GM06990 (cell line): ENCODE results near the gene DHCR7.

Experiments
- DNase-seq: peaks from one replicate; pipeline ENCODE4 v3.0.0-alpha.2; 2011; ENCODE audit not compliant: insufficient read length; ENCODE audit errors: extremely low read depth
- H3K27me3 ChIP-seq: replicated peaks from 2 replicates; pipeline ENCODE4 v1.6.0; 2011; ENCODE audit warnings: low read length; ENCODE audit not compliant: control insufficient read depth, insufficient read depth
- H3K36me3 ChIP-seq: 2 replicates; pipeline ENCODE4 v1.5.1; 2011; ENCODE audit warnings: low read length; ENCODE audit not compliant: control insufficient read depth, insufficient read depth
- H3K4me3 ChIP-seq: replicated peaks from 2 replicates; pipeline ENCODE4 v1.5.1; 2011; ENCODE audit warnings: low read depth, mild to moderate bottlenecking, control low read depth, low read length
- TF ChIP-seq, protein P1 (sequence below): IDR thresholded peaks from 2 replicates; pipeline ENCODE4 v1.5.1; 2011; ENCODE audit warnings: low read length, control low read depth, mild to moderate bottlenecking, inconsistent platforms; ENCODE audit not compliant: insufficient read depth, poor library complexity, severe bottlenecking

Gene DHCR7

DNA sequence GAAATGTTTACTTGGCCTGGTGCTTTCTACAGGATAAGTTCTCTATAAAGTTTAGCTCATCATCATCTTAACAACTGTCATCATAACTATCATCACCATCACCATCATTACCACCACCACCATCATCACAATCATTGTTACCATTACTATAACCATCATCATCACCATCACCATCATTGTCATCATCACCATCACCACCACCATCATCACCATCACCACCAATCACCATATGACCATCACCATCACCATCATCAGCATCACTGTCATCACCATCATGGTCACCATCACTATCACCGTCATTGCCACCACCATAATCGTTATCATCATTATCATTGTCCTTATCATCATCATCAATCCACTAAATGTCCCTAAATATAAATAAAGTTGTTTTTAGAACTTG, 54.9 kb downstream of the DHCR7 start:
- no peak overlapping the region for H3K4me3 ChIP-seq

DNA sequence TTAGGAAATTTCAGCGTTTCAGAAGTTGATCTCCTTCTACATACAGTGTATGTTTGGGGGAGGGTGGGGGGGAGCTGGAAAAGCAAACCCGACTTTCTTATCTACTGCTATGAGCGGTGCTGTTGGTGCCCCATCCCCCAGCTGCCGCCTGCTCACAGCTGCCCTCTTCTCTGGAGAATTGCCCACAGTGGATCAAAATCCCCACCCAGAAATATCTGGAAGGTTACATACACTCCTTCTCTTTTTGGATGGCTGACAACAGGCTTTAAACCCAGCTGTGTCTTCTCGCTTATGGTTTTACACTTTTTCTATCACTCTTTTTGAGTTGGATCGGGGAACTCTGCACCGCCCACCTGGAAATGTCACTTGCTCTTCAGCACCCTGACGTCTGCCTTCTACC, 56.4 kb downstream of the DHCR7 start:
- no peak for DNase-seq
- Histone ChIP-seq H3K27me3 (peaks cover 1% of the 10 kb centered on the region; the same call in 1 of the 2 replicates), H3K4me3 (no peak overlapping the region), H3K36me3 (no peaks in the 10 kb centered on the region)
- TF ChIP-seq, protein P1, sequence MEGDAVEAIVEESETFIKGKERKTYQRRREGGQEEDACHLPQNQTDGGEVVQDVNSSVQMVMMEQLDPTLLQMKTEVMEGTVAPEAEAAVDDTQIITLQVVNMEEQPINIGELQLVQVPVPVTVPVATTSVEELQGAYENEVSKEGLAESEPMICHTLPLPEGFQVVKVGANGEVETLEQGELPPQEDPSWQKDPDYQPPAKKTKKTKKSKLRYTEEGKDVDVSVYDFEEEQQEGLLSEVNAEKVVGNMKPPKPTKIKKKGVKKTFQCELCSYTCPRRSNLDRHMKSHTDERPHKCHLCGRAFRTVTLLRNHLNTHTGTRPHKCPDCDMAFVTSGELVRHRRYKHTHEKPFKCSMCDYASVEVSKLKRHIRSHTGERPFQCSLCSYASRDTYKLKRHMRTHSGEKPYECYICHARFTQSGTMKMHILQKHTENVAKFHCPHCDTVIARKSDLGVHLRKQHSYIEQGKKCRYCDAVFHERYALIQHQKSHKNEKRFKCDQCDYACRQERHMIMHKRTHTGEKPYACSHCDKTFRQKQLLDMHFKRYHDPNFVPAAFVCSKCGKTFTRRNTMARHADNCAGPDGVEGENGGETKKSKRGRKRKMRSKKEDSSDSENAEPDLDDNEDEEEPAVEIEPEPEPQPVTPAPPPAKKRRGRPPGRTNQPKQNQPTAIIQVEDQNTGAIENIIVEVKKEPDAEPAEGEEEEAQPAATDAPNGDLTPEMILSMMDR, result no peak

More for the DNA sequence above, 54.9 kb downstream of the DHCR7 start:
- Histone ChIP-seq H3K36me3 (no peaks in the 10 kb centered on the region), H3K27me3 (peaks cover under 1% of the 10 kb centered on the region; the same call in 1 of the 2 replicates)
- TF ChIP-seq, protein P1, result no peak
- no peak for DNase-seq

DNA sequence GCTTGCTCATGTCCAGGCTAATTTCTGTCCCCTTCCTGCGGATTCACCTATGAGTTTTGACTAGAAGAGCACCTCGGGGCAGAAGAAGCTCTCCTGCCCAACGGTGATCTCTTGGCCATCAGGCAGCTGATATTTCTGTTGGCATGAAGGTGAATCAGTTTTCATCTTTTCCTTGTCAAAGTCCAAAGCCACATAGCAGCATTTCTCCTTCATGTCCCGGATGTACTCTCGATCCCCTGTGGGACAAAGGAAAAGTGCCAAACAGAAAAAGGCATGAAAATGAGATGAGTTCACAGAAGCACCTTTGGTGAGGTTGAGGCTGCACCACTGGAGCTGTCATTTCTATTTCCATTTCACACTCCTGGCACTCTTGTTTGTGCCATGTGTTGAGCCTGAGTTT, 56.8 kb downstream of the DHCR7 start:
- no peak overlapping the region for H3K4me3 ChIP-seq
- TF ChIP-seq, protein P1, result no peak
- DNase-seq, result no peak
- peaks cover 1% of the 10 kb centered on the region; the same call in 1 of the 2 replicates for H3K27me3 ChIP-seq
- no peaks in the 10 kb centered on the region for H3K36me3 ChIP-seq

DNA sequence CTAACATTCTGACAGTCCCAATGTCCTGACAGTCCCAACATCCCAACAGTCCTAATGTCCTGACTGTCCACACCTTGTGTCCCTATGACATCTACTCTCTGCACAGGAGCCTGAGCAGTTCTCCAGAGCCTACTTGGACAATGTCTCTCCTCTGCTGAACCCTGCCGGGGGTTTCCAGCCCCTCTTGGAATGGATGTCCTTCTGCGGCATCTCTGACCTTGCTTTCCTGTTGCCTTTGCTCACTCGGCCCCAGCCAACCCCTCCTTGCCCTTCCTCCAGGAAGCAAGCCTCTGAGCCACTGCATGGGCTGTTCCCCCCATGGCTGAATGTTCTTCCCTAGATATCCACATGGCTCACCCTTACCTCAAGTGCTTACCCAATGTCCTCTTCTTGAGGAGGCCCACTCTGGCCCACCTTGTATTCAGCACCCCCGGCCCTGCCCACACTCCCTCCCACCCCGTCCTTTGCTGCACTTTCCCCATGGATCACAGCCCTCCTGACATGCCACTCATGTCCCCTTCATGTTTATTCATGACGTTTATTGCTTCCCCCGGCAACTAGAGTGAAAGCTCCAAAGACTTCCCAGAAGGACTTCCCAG, 59.5 kb downstream of the DHCR7 start:
- TF ChIP-seq, protein P1, result no peak
- Histone ChIP-seq H3K36me3 (no peaks in the 10 kb centered on the region), H3K4me3 (no peak overlapping the region), H3K27me3 (peaks cover 1% of the 10 kb centered on the region; the same call in 1 of the 2 replicates)
- DNase-seq, result no peak

DNA sequence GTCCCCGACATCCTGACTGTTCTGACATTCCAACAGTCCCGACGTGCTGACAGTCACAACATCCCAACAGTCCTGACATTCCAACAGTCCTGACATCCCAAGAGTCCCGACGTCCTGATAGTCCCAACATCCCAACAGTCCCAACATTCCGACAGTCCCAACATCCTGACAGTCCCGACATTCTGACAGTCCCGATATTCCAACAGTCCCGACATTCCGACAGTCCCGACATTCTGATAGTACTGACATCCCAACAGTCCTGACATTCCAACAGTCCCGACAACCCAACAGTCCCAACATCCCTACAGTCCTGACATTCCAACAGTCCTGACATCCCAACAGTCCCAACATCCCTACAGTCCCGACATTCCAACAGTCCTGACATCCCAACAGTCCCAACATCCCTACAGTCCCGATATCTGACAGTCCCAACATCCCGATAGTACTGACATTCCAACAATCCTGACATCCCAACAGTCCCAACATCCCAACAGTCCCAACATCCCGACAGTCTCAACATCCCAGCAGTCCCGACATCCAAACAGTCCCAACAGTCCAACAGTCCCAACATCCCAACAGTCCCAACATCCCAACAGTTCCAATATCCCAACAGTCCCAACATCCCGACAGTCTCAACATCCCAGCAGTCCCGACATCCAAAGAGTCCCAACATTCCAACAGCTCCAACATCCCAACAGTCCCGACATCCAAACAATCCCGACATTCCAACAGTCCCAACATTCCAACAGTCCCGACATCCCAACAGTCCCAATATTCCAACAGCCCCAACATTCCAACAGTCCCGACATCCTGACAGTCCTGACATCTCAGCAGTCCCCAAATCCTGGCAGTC, 60.2 kb downstream of the DHCR7 start:
- H3K4me3 ChIP-seq, result no peak overlapping the region
- TF ChIP-seq, protein P1, result no peak
- peaks cover 1% of the 10 kb centered on the region; the same call in 1 of the 2 replicates for H3K27me3 ChIP-seq
- H3K36me3 ChIP-seq, result no peaks in the 10 kb centered on the region
- DNase-seq, result no peak
